ENCODE data around the gene LRP1B.

LRP1B gene

GRCh38 chr2:141941210-141941714, 189.6 kb downstream of the LRP1B start:
- TF ChIP-seq, protein P1, sequence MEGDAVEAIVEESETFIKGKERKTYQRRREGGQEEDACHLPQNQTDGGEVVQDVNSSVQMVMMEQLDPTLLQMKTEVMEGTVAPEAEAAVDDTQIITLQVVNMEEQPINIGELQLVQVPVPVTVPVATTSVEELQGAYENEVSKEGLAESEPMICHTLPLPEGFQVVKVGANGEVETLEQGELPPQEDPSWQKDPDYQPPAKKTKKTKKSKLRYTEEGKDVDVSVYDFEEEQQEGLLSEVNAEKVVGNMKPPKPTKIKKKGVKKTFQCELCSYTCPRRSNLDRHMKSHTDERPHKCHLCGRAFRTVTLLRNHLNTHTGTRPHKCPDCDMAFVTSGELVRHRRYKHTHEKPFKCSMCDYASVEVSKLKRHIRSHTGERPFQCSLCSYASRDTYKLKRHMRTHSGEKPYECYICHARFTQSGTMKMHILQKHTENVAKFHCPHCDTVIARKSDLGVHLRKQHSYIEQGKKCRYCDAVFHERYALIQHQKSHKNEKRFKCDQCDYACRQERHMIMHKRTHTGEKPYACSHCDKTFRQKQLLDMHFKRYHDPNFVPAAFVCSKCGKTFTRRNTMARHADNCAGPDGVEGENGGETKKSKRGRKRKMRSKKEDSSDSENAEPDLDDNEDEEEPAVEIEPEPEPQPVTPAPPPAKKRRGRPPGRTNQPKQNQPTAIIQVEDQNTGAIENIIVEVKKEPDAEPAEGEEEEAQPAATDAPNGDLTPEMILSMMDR (IDR thresholded peaks at IDR 0.05; ENCODE audit: insufficient read depth, low read depth, low read length, missing control alignments): no peak
- H3K4me3 ChIP-seq (ENCODE audit: low read depth, low read length): no peak overlapping the region
- DNase-seq (ENCODE audit: low read depth): no peak

DNA sequence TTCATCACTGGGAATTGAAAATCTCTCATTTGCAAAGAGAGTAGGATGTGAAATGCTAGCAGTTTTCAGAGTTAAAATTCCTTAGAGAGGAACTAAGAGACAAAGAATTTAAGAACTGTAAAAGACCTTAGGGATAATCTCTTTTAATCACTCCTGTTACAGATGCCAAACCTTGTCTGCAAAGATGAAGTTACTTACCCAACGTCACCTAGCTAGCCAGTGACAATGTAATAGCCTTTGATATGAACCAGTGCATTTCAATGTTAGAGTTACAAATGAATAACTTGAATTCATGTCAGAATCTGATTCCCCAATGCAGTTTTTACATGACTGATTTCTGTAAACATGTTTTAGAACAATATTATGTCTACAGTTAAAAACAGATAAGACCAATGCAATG, 190.1 kb downstream of the LRP1B start:
- TF ChIP-seq, protein P1 (IDR thresholded peaks at IDR 0.05; ENCODE audit: insufficient read depth, low read depth, low read length, missing control alignments): no peak
- DNase-seq (ENCODE audit: low read depth): no peak
- no peak overlapping the region for H3K4me3 ChIP-seq (ENCODE audit: low read depth, low read length)

GRCh38 chr2:141933226-141933625, 197.6 kb downstream of the LRP1B start:
- no peak for DNase-seq (ENCODE audit: low read depth)
- H3K4me3 ChIP-seq (ENCODE audit: low read depth, low read length): no peak overlapping the region
- TF ChIP-seq, protein P1 (IDR thresholded peaks at IDR 0.05; ENCODE audit: insufficient read depth, low read depth, low read length, missing control alignments): no peak

- no peak overlapping the region for H3K4me3 ChIP-seq (ENCODE audit: low read depth, low read length)
- TF ChIP-seq, protein P1 (IDR thresholded peaks at IDR 0.05; ENCODE audit: insufficient read depth, low read depth, low read length, missing control alignments): no peak
Measured at GRCh38 chr2:141932261-141932660, 198.6 kb downstream of the LRP1B start.

DNA sequence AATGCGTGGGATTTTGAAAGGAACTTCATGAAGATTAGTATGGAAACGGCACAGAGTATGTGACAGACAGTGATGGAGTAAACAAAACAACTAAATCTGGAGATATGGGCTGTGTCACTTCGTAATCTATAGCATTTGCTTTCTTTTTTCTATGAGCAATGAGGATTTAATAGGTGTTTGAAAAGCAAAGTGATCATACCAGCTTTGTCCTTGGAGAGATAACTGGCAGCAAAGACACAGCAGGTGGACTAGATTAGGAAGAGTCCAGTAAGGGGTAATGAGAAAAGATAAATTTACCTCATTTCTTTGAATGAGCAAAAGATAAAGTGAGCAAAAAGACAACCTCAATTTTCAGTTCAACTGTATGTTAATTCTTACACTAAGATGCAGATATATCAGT, 199.0 kb downstream of the LRP1B start:
- no peak for DNase-seq (ENCODE audit: low read depth)
- TF ChIP-seq, protein P1 (IDR thresholded peaks at IDR 0.05; ENCODE audit: insufficient read depth, low read depth, low read length, missing control alignments): no peak
- H3K4me3 ChIP-seq (ENCODE audit: low read depth, low read length): no peak overlapping the region

More at GRCh38 chr2:141932261-141932660, 198.6 kb downstream of the LRP1B start:
- DNase-seq (ENCODE audit: low read depth): no peak

GRCh38 chr2:141930803-141931202, 200.0 kb downstream of the LRP1B start:
- no peak overlapping the region for H3K4me3 ChIP-seq (ENCODE audit: low read depth, low read length)
- TF ChIP-seq, protein P1 (IDR thresholded peaks at IDR 0.05; ENCODE audit: insufficient read depth, low read depth, low read length, missing control alignments): no peak
- no peak for DNase-seq (ENCODE audit: low read depth)
